CD4-positive, alpha-beta T cell treated with Interleukin-4 for 4 hours (primary cell): ENCODE data around the gene RMDN2.

Experiments
- DNase-seq: peaks from one replicate; pipeline ENCODE4 v3.0.0-alpha.2; 2020

The RMDN2 gene

GRCh38 chr2:38057651-38058410, 132.7 kb downstream of the RMDN2 start:
- DNase-seq, result no peak

- no peak for DNase-seq
Observed at GRCh38 chr2:38060236-38061018, 135.3 kb downstream of the RMDN2 start.

- no peak for DNase-seq
Observed at GRCh38 chr2:38064801-38065501, 139.9 kb downstream of the RMDN2 start.

- no peak for DNase-seq
Observed at GRCh38 chr2:38065502-38066135, 140.5 kb downstream of the RMDN2 start.

GRCh38 chr2:38066421-38067115, 141.5 kb downstream of the RMDN2 start:
- no peak for DNase-seq
